NCI-H748 treated with DMSO at 0.1 percent for 48 hours (cell line): ENCODE measurements around the gene MYO18A.
A peak's percentile ranks its signal among the peaks of the same experiment; 100 is the strongest.
"Not testable (repeated sequence)": the region's sequence is repeated elsewhere in the genome, so short reads cannot be mapped to it uniquely, and the experiment has no call there.

ENCODE experiments used
- DNase-seq: peaks from one replicate; lab custom pipeline; 2025; lab: John Stamatoyannopoulos, UW

The MYO18A gene

GRCh38 chr17:29180034-29180787 lies at the start of gene MYO18A:
MYO18A (minus strand) TSS chr17:29180398; CDS start chr17:29166940, 13,458 bp downstream.
- DNase-seq, result peak; percentile 61

- no peak for DNase-seq
Observed at GRCh38 chr17:29225396-29225795, 45.2 kb upstream of the MYO18A start.

GRCh38 chr17:29221338-29221737 lies 41.1 kb upstream of the MYO18A start:
- not testable (repeated sequence) for DNase-seq

GRCh38 chr17:29219378-29220047 lies 39.3 kb upstream of the MYO18A start:
- peak; percentile 80 for DNase-seq

GRCh38 chr17:29216856-29217255 lies 36.7 kb upstream of the MYO18A start:
- DNase-seq, result no peak

GRCh38 chr17:29216181-29216580 lies 36.0 kb upstream of the MYO18A start:
- DNase-seq, result no peak

- DNase-seq, result no peak
Observed at GRCh38 chr17:29215717-29216116, 35.5 kb upstream of the MYO18A start.

- DNase-seq, result no peak
Observed at GRCh38 chr17:29215174-29215573, 35.0 kb upstream of the MYO18A start.

GRCh38 chr17:29214215-29215146 lies 34.3 kb upstream of the MYO18A start:
- DNase-seq, result no peak

GRCh38 chr17:29212681-29213121 lies 32.5 kb upstream of the MYO18A start:
- no peak for DNase-seq

GRCh38 chr17:29212094-29212631 lies 32.0 kb upstream of the MYO18A start:
- DNase-seq, result no peak

- no peak for DNase-seq
Observed at GRCh38 chr17:29210879-29211278, 30.7 kb upstream of the MYO18A start.

GRCh38 chr17:29209073-29209472 lies 28.9 kb upstream of the MYO18A start:
- no peak for DNase-seq

- no peak for DNase-seq
Observed at GRCh38 chr17:29207975-29208374, 27.8 kb upstream of the MYO18A start.

GRCh38 chr17:29205047-29205446 lies 24.8 kb upstream of the MYO18A start:
- no peak for DNase-seq

- not testable (repeated sequence) for DNase-seq
Observed at GRCh38 chr17:29204068-29204804, 24.0 kb upstream of the MYO18A start.

- no peak for DNase-seq
Observed at GRCh38 chr17:29197516-29198272, 17.5 kb upstream of the MYO18A start.

GRCh38 chr17:29196769-29197515 lies 16.7 kb upstream of the MYO18A start:
- no peak for DNase-seq

- no peak for DNase-seq
Observed at GRCh38 chr17:29195465-29196081, 15.4 kb upstream of the MYO18A start.
